Brain microvascular endothelial cell (primary cell): ENCODE results near the gene FGF11.

ENCODE experiments used
- DNase-seq: peaks from one replicate; pipeline ENCODE4 v3.0.0-alpha.2; 2020
- H3K27ac ChIP-seq: fragments of 250-450 bp; sonication (Bioruptor Pico); 2 replicates; pipeline ENCODE4 v1.5.1; 2020; ENCODE audit warnings: mild to moderate bottlenecking, moderate library complexity
- H3K27me3 ChIP-seq: fragments of 250-450 bp; sonication (Bioruptor Pico); replicated peaks from 2 replicates; pipeline ENCODE4 v1.5.1; 2020; ENCODE audit warnings: mild to moderate bottlenecking
- H3K36me3 ChIP-seq: fragments of 250-450 bp; sonication (Bioruptor Pico); replicated peaks from 2 replicates; pipeline ENCODE4 v1.5.1; 2020; ENCODE audit warnings: mild to moderate bottlenecking
- H3K4me3 ChIP-seq: 2 replicates; pipeline ENCODE4 v1.5.1; 2011; ENCODE audit warnings: low read depth, mild to moderate bottlenecking, control low read depth, low read length, moderate library complexity
- in situ Hi-C: cut with HindIII; loops from 2 replicates; pipeline ENCODE4 v1.10.0; 2017; ENCODE audit warnings: low sequenced_read_pairs, low pct_ligation_motif_present
- TF ChIP-seq, protein P1 (sequence below): IDR thresholded peaks from 2 replicates; pipeline ENCODE4 v1.5.1; 2011; ENCODE audit warnings: low read depth, mild to moderate bottlenecking, moderate library complexity, low read length, control low read depth, inconsistent platforms; ENCODE audit errors: missing control alignments

Gene FGF11

DNA sequence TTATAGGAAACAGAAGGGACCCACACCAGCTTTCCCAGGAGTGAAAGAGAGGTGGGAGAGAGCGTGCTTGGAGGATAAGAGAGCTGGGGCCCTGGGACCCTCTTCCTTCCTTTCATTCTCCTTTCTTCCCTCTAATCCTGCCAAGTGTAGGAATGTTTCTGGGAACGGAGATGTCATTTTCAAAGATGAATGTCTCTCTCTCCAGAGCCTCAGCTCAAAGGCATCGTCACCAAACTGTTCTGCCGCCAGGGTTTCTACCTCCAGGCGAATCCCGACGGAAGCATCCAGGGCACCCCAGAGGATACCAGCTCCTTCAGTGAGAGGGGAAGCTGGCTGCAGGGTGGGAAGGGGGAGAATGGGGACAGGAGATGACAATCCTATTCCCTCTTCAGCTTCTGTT is 2.0 kb downstream of the FGF11 start:
- H3K4me3 ChIP-seq: no peak overlapping the region
- H3K27ac ChIP-seq: no peak overlapping the region
- in situ Hi-C loops: no loop called here
- TF ChIP-seq, protein P1, sequence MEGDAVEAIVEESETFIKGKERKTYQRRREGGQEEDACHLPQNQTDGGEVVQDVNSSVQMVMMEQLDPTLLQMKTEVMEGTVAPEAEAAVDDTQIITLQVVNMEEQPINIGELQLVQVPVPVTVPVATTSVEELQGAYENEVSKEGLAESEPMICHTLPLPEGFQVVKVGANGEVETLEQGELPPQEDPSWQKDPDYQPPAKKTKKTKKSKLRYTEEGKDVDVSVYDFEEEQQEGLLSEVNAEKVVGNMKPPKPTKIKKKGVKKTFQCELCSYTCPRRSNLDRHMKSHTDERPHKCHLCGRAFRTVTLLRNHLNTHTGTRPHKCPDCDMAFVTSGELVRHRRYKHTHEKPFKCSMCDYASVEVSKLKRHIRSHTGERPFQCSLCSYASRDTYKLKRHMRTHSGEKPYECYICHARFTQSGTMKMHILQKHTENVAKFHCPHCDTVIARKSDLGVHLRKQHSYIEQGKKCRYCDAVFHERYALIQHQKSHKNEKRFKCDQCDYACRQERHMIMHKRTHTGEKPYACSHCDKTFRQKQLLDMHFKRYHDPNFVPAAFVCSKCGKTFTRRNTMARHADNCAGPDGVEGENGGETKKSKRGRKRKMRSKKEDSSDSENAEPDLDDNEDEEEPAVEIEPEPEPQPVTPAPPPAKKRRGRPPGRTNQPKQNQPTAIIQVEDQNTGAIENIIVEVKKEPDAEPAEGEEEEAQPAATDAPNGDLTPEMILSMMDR: no peak
- DNase-seq: no peak
- no peaks in the 10 kb centered on the region for H3K36me3 ChIP-seq
- peaks cover 29% of the 10 kb centered on the region for H3K27me3 ChIP-seq

DNA sequence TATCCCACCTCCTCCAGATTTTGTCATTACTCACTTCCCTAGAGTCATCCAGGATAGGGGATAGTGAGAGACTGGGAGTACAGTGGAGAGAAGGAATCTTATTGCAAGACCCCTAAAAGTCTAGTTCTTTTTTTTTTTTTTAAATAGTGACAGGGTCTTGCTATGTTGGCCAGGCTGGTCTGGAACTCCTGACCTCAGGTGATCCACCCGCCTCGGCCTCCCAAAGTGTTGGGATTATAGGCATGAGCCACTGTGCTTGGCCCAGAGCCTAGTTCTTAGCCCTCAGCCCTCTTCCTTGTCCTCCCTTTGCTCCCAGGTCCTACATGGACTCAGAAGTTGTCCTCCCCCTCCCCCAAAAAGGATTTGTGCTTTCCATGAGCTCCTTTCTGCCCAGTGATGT is 2.8 kb downstream of the FGF11 start:
- peaks cover 32% of the 10 kb centered on the region for H3K27me3 ChIP-seq
- no peak overlapping the region for H3K4me3 ChIP-seq
- in situ Hi-C loops: no loop called here
- no peak overlapping the region for H3K27ac ChIP-seq
- TF ChIP-seq, protein P1: no peak
- no peaks in the 10 kb centered on the region for H3K36me3 ChIP-seq
- DNase-seq: no peak

DNA sequence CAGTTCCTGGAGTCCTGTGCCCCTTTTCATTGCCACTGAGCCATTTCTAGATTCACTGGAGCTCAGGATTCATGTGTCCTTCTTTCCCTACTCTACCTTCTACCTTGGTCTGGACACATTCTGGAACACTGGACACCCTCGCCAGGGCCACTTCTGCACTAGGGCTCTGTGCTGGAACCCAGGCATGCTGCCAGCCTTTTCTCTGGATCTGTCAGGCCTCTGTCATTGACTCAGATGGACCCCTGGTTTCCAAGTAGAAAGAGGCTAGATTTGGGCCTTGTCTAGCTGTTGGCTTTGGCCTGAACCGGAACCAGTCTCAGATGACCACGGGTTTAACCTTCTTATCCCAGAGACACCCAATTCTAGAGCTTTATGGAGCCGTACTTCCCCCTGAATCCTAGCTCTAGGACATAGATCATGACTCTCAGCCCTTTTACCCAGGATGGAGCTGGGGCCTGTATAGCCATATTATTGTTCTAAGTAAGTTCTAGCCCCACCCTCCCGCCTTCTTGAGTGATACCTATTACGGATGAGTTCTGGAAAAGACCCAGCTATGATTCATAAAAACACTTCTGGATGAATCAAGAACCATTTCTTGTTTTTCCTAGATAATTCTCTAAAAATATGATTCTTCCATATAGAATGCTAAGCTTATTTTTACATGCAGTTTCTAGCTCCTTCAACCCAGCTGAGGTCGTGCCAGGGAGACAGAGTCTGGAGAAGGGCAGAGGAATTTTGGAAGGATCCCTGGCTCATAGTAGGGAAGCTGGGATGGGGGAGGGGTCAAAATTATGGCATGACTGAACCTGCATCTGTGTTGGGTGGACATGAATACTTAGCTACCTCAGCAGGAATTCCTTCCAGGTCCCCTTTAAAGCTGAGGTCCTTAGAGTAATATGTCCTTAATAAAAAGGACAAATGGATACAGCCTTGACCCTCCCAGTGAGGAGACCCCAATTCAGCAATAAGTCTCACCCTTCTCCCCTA is 4.5 kb downstream of the FGF11 start:
- H3K36me3 ChIP-seq: no peaks in the 10 kb centered on the region
- peaks cover 32% of the 10 kb centered on the region for H3K27me3 ChIP-seq
- DNase-seq: no peak
- no peak overlapping the region for H3K4me3 ChIP-seq
- TF ChIP-seq, protein P1: no peak
- H3K27ac ChIP-seq: no peak overlapping the region
- in situ Hi-C loops: no loop called here

DNA sequence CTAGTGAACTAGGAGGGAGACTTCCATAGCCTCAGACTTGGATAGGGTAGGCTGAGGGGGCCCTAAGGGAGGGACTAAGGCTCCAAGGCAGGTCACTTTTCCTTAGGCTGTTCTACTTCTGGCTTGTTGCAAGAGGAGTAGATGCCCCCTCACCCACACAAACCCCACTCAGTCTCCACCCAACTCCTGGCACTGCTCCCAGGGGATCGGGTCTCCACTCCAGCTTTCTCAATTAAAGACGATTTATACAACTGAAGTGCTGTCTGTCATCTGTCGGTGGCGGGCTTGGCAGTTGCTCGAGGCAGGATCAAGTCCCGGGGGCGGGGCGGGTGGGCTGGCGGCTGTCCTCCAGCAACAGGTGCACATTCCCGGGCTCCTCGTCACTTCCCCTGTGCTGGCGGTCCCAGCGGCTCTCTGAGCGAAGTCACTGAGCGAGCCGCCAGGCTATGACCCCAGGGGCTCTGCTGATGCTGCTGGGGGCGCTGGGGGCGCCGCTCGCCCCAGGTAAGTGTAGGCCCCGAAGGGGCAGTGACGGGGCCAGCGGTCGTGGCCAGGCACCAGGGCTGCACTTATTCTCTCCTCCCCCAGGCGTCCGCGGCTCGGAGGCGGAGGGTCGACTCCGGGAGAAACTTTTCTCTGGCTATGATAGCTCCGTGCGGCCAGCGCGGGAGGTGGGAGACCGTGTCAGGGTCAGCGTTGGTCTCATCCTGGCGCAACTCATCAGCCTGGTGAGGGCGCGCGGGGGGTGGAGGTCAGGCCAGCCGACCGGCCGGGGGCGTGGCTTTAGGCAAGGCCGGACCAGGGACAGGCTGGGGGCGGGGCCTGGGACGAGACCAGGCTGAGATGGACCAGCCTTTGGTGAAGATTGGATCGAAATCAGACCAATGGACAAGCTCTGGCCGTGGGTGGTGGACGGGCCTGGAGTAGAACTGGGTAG is 5.6 kb downstream of the FGF11 start, which contains the start of gene CHRNB1:
Gene CHRNB1 (plus strand): TSS at position 380 of the 937 bp plus-strand sequence. CDS start 67 bp downstream, at position 447.
- TF ChIP-seq, protein P1: peak; percentile 12
- H3K27me3 ChIP-seq: peaks cover 24% of the 10 kb centered on the region

DNA sequence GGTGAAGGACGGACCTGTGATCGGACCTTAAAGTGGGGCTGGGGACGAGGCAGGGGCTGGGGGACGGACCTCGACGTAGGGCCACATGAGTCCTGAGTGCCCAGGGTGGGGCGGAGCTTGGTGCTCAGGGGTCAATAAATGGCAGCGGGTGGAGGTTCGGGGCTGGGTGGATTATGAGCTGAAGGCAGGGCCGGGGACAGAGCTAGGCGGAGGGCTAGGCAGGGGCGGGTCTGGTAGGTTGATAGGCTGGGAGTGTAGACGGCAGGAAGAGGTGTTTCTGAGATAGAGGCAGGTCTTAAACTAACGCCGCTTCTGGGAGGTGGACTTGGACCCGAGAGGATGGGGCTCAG is 6.3 kb downstream of the FGF11 start:
- H3K27ac ChIP-seq: no peak overlapping the region
- in situ Hi-C loops: no loop called here
- H3K4me3 ChIP-seq: peak overlapping the region; percentile 30
- H3K27me3 ChIP-seq: peaks cover 19% of the 10 kb centered on the region
- TF ChIP-seq, protein P1: no peak
- H3K36me3 ChIP-seq: no peaks in the 10 kb centered on the region
- no peak for DNase-seq

More for the DNA sequence above, 5.6 kb downstream of the FGF11 start, which contains the start of gene CHRNB1:
- H3K27ac ChIP-seq: no peak within 1 kb of the TSS
- peak within 1 kb of the TSS; percentile 30 for H3K4me3 ChIP-seq
- no peak for DNase-seq
- H3K36me3 ChIP-seq: no peaks in the 10 kb centered on the region
- in situ Hi-C loops: no loop called here
